GM13977 (cell line): ENCODE data around the gene RIMBP2.

Experiments used
- DNase-seq: peaks from one replicate; pipeline ENCODE4 v3.0.0; 2012; ENCODE audit warnings: low spot score
- CTCF ChIP-seq: IDR thresholded peaks from 2 replicates; pipeline ENCODE4 v1.5.1; 2012; ENCODE audit warnings: mild to moderate bottlenecking, control low read depth; ENCODE audit not compliant: insufficient read depth; ENCODE audit errors: extremely low read depth, missing control alignments
- in situ Hi-C: fragments of 300-500 bp; cut with MboI; formaldehyde crosslinking; loops from one replicate; pipeline ENCODE4 v1.12.0; 2022; ENCODE audit warnings: low sequenced_read_pairs, low pct_unique_long_range_greater_than_20kb, mixed read lengths, inconsistent platforms; ENCODE audit not compliant: unreplicated experiment

Gene RIMBP2

GRCh38 chr12:130613131-130613530 is 103.0 kb downstream of the RIMBP2 start:
- no peak for TF ChIP-seq CTCF
- in situ Hi-C loops: no loop called here
- DNase-seq: no peak

- DNase-seq: no peak
- in situ Hi-C loops: no loop called here
- TF ChIP-seq CTCF: no peak
Observed at GRCh38 chr12:130611026-130611905, 104.8 kb downstream of the RIMBP2 start.

GRCh38 chr12:130609966-130610365 is 106.1 kb downstream of the RIMBP2 start:
- in situ Hi-C loops: no loop called here
- no peak for TF ChIP-seq CTCF

GRCh38 chr12:130608831-130609230 is 107.3 kb downstream of the RIMBP2 start:
- no peak for DNase-seq
- no peak for TF ChIP-seq CTCF

More at GRCh38 chr12:130609966-130610365, 106.1 kb downstream of the RIMBP2 start:
- no peak for DNase-seq

GRCh38 chr12:130608132-130608531 is 108.0 kb downstream of the RIMBP2 start:
- DNase-seq: no peak
- in situ Hi-C loops: no loop called here
- no peak for TF ChIP-seq CTCF

More at GRCh38 chr12:130608831-130609230, 107.3 kb downstream of the RIMBP2 start:
- in situ Hi-C loops: no loop called here

GRCh38 chr12:130606231-130606630 is 109.9 kb downstream of the RIMBP2 start:
- in situ Hi-C loops: no loop called here
- no peak for DNase-seq
- no peak for TF ChIP-seq CTCF
